Osteocyte (in vitro differentiated cells): ENCODE measurements around the gene RHOF. TPM values are rescaled to one million over a fixed set of nuclear protein-coding genes. Genes with fewer than 3 reads are reported as not detected.

Experiments
- DNase-seq: peaks from one replicate; pipeline ENCODE4 v3.0.0; 2021; ENCODE audit warnings: mixed read lengths; ENCODE audit not compliant: unreplicated experiment; ENCODE audit errors: extremely low spot score
- H3K27ac Mint-ChIP-seq: one replicate; pipeline ENCODE4 v1.8.0; 2021; ENCODE audit warnings: mild to moderate bottlenecking, mixed read lengths; ENCODE audit not compliant: unreplicated experiment
- H3K27me3 Mint-ChIP-seq: one replicate; pipeline ENCODE4 v1.8.0; 2021; ENCODE audit warnings: mixed read lengths; ENCODE audit not compliant: unreplicated experiment
- H3K36me3 Mint-ChIP-seq: one replicate; pipeline ENCODE4 v1.8.0; 2021; ENCODE audit warnings: mixed read lengths; ENCODE audit not compliant: unreplicated experiment
- H3K4me1 Mint-ChIP-seq: one replicate; pipeline ENCODE4 v1.8.0; 2021; ENCODE audit warnings: mixed read lengths; ENCODE audit not compliant: unreplicated experiment
- H3K4me3 Mint-ChIP-seq: one replicate; pipeline ENCODE4 v1.8.0; 2021; ENCODE audit warnings: mild to moderate bottlenecking, moderate library complexity, mixed read lengths; ENCODE audit not compliant: unreplicated experiment
- H3K9me3 Mint-ChIP-seq: one replicate; pipeline ENCODE4 v1.8.0; 2021; ENCODE audit warnings: mixed read lengths; ENCODE audit not compliant: unreplicated experiment
- CTCF ChIP-seq: fragments of 200-600 bp; sonication (generic); IDR thresholded peaks from 2 replicates; pipeline ENCODE4 v1.5.0; 2021; ENCODE audit warnings: antibody characterized with exemption, mild to moderate bottlenecking, moderate library complexity
- long read RNA-seq: library from polyadenylated mRNA; unstranded; transcript quantifications from one replicate; pipeline ENCODE4 v2.0.0, GENCODE V29; 2021
- total RNA-seq: library from RNA; stranded (reverse); gene quantifications from 2 replicates; pipeline ENCODE4 v1.2.1, GENCODE V29; 2021

The RHOF gene
- total RNA-seq = 11.3 and 11.9 TPM in 2 replicates
- long read RNA-seq, partial matches to known transcripts = 0 of 2 reads
- long read RNA-seq, other reads (novel, unspliced or antisense) = 2 of 2 reads

- no peaks in the 10 kb centered on the region for H3K27me3 Mint-ChIP-seq
- H3K27ac Mint-ChIP-seq = peak within 1 kb of the TSS; percentile 95
- peaks cover 7% of the 10 kb centered on the region for H3K36me3 Mint-ChIP-seq
- peak within 1 kb of the TSS; percentile 70 for H3K4me3 Mint-ChIP-seq
- H3K4me1 Mint-ChIP-seq = peaks cover 43% of the 10 kb centered on the region
- H3K9me3 Mint-ChIP-seq = no peaks in the 10 kb centered on the region
- no peak for DNase-seq
- no peak for TF ChIP-seq CTCF
Observed at GRCh38 chr12:121793440-121793837, at the start of gene RHOF. RHOF (minus strand) TSS chr12:121793688; CDS start chr12:121793633, 55 bp downstream.

GRCh38 chr12:121839993-121840761 is 46.7 kb upstream of the RHOF start:
- Mint-ChIP-seq H3K27me3 (no peaks in the 10 kb centered on the region), H3K36me3 (no peaks in the 10 kb centered on the region)
- DNase-seq = no peak

GRCh38 chr12:121839106-121839992 is 45.9 kb upstream of the RHOF start:
- H3K36me3 Mint-ChIP-seq = no peaks in the 10 kb centered on the region
- H3K9me3 Mint-ChIP-seq = no peaks in the 10 kb centered on the region
- H3K27me3 Mint-ChIP-seq = no peaks in the 10 kb centered on the region
- H3K27ac Mint-ChIP-seq = peak overlapping the region; percentile 85
- TF ChIP-seq CTCF = peak; percentile 56
- H3K4me3 Mint-ChIP-seq = peak overlapping the region; percentile 93
- peak; percentile 100 for DNase-seq
- H3K4me1 Mint-ChIP-seq = peaks cover 10% of the 10 kb centered on the region

More at GRCh38 chr12:121839993-121840761, 46.7 kb upstream of the RHOF start:
- H3K27ac Mint-ChIP-seq = peak overlapping the region; percentile 85
- peaks cover 10% of the 10 kb centered on the region for H3K4me1 Mint-ChIP-seq
- H3K4me3 Mint-ChIP-seq = peak overlapping the region; percentile 93
- no peaks in the 10 kb centered on the region for H3K9me3 Mint-ChIP-seq
- no peak for TF ChIP-seq CTCF

GRCh38 chr12:121838126-121838525 is 44.6 kb upstream of the RHOF start:
- Mint-ChIP-seq H3K27ac (no peak overlapping the region), H3K4me1 (peaks cover 10% of the 10 kb centered on the region), H3K36me3 (no peaks in the 10 kb centered on the region), H3K27me3 (no peaks in the 10 kb centered on the region), H3K4me3 (no peak overlapping the region), H3K9me3 (no peaks in the 10 kb centered on the region)
- no peak for TF ChIP-seq CTCF
- no peak for DNase-seq

- H3K36me3 Mint-ChIP-seq = peaks cover under 1% of the 10 kb centered on the region
- H3K4me1 Mint-ChIP-seq = peaks cover 10% of the 10 kb centered on the region
- no peak overlapping the region for H3K4me3 Mint-ChIP-seq
- H3K9me3 Mint-ChIP-seq = no peaks in the 10 kb centered on the region
- peak; percentile 23 for TF ChIP-seq CTCF
- no peak for DNase-seq
- no peaks in the 10 kb centered on the region for H3K27me3 Mint-ChIP-seq
- no peak overlapping the region for H3K27ac Mint-ChIP-seq
Observed at GRCh38 chr12:121837680-121838079, 44.2 kb upstream of the RHOF start.
